ENCODE data around the gene MPZL3.

The MPZL3 gene

GRCh38 chr11:118231461-118231860 is 20.7 kb downstream of the MPZL3 start:
- no peak for DNase-seq

DNA sequence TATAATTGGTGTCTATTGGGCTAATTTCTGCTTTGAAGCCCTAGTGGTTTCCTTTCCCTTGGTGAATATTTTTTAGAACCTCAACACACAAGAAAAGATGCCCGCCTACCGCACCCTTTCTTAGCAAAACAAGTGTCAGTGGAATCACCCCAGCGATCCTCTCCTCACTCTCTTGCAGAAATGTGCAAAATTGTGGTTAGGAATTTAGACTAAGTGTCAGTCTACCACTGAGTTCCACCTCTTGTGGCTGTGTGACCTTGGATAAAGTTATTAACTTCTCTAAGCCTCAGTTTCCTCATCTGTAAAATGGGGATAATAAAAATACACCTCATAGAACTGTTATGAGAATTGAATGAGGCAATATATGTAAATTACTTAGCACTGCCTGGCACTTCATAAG is 22.1 kb downstream of the MPZL3 start:
- DNase-seq, result no peak

- peak; percentile 26 for DNase-seq
These were observed 22.8 kb downstream of the MPZL3 start for GRCh38 chr11:118229274-118229847.

DNA sequence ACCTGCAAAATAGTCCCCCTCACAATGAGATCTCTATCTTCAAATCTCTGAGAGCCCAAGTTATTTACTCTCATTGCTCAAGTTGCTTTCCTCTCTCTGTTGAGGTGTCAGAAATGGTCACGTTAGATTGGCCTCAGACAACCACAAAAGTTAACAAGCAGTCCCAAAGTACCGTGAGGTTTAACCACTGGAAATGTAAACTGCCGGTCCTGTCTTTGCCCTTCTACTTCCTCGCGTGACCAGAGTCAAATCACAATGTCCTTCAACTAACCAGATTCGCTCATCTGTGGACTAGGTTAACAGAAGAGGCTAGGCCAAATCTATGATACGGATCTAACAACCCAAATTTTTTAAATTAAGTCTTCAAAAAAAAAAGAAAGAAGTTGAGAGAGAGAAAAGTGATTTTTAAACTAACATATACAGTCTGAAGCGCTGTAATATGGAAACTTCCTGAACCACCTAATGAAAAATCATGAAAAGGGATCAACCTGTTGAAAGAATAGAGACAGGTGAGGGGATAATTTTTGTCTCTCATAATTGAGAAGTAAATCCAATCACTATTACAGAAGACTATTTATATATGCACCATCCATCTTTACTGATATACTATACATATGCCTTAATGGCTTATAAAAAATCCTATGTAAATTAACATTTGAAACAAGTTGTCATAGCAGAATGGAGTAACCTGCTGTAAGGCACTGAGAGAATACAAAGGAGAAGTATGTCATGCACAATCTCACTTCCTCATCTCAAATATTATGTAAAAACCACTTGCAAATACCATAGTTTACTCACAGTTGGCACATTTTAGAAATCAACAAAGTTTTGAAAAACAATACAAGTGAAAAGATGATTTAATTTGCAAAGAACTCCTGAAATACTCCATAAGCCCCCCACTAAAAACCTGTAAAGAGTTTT is 24.0 kb downstream of the MPZL3 start:
- DNase-seq, result no peak

GRCh38 chr11:118226781-118227180 is 25.4 kb downstream of the MPZL3 start:
- no peak for DNase-seq

DNA sequence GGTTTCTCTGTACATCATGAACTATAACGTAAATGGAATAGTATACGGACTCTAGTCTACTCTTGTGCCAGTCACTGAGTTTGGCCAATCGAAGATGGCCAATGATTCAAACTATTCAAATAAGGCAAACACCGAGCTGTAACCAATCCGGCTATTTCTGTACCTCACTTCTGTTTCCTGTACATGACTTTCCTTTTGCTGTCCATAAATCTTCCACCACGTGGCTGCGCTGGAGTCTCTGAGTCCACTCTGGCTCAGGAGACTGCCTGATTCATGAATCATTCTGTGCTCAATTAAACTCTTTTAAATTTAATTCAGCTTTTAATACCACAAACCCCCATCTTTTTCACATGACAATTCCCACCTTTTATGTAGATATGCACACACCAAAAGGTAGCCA is 25.9 kb downstream of the MPZL3 start:
- DNase-seq, result no peak

DNA sequence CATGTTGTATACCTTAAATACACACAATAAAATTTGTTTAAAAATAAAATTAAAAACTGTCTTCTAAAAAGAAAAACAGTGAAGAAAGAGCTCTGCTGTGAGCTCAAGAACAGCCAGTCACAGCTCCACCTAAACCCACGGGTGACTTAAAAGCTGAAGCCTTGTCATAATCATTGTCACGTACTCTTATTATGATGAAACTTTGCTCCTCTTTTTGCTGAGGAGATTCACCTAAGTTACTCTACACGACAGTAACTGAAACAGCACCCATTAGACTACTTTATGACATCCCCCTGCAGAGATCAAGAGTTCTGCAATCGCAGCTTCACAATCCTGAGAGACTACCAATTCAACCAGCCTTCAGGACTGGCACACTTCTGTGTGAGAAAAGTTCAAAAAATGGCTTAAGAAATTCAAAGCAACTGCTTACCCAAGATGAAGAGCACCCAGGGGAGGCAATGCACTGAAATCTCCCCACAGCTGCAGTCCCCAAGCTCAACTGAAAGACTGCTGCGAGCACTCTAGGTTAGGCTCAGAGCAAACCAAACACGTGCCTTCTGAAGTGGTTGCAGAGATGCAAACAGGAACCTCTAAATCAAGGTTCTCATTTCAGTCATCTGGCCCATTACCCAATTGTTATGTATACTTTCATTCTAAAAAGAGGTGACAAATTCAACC is 27.5 kb downstream of the MPZL3 start, which contains the start of gene JAML:
JAML (minus strand) TSS at position 501 of the 678 bp plus-strand sequence. CDS start 10,145 bp downstream, outside the sequence.
- no peak for DNase-seq

DNA sequence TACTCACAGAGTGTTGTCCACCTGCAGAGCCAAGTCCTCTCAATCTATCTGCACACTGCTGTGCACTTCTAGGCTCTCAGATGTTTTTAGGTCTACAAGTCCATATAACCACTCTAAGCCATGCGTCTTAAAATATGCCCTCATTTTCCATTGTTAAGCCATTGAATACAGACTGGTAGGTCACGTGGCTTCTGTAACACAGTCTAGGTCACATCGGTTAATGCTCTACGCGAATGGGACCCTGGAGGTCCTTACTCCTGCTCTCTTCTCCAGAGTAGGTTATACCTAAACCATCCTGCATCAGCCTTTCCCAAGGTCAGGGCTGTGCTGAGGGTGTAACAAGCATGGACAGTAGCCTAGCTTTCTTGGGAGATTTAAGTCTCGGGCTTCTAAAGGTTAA is 28.2 kb downstream of the MPZL3 start:
- no peak for DNase-seq

DNA sequence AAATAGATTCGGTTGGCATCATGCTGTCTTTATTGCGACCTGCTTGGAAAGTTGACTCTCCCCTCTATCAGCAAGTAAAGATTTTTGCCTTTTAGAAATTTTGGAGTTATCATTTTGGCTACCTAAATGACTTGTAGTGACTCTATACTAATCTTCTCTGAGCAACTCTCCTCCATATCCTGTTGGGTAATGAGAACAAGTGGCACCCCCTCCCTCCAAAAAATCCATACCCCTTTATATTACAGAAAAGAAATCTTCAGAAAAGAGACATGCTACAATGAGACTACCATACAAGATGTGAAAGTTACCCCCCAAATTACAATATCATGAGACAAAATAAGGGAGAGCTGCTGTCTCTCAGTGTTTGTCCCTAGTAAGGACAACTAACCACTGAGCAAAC is 28.6 kb downstream of the MPZL3 start:
- no peak for DNase-seq

- no peak for DNase-seq
These were observed 29.7 kb downstream of the MPZL3 start for GRCh38 chr11:118222437-118222836.

DNA sequence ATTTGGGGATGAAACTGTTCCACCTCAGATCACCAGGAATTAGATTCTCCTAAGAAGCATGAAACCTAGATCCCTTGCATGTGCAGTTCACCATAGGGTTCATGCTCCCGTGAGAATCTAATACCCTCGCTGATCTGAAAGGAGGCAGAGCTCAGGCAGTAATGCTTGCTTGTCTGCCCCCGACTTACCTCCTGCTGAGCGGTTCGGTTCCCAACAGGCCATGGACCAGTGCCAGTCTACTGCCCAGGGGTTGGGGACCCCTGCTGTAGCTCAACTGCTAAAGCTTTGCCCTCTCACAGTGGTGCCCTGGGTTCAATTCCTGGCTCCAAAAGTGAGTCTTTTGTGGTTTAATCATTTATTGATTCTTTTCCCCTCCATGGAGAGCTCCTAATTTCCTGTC is 30.7 kb downstream of the MPZL3 start:
- no peak for DNase-seq

DNA sequence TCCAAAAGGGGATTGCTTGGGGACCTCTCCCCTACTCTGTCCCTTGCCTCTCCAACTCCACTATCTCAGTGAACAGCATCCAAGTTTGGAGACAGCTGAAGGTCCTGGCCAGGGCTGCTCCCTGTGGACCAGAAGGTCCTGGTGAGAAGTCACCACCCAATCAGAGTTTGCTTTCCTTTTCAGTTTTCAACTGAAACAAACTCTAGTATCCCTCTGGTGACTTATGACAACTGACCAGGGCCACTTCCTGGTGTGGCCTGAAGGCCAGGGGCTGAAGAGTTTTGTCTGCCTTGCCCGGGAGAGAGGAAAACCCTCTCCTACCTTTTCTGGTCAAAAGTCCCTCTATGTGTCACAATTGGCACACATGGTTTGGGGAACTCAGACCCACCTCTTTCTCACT is 32.4 kb downstream of the MPZL3 start:
- DNase-seq, result no peak

- DNase-seq, result no peak
These were observed 32.9 kb downstream of the MPZL3 start for GRCh38 chr11:118219244-118219643.

DNA sequence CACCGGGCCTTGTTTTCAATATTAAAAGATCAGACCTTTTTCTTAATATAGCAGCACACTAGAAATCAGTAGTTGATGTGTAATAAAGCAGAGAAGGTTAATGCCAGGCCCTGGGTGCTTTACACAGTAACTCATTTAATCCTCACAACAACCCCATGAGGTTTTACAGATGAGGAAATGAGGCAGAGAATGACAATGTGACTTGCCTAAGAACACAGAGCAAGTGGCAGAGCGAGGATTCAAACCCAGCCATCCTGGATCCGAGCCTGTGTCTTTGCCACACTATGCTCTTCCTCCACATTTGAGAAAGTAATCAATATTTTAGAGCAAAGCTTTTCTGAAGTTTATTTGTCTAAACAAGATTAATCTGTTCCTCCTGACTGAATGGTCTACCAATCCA is 34.6 kb downstream of the MPZL3 start:
- DNase-seq, result no peak

GRCh38 chr11:118216621-118217481 is 35.3 kb downstream of the MPZL3 start:
- peak; percentile 1 for DNase-seq

GRCh38 chr11:118215765-118216164 is 36.4 kb downstream of the MPZL3 start:
- DNase-seq, result no peak

DNA sequence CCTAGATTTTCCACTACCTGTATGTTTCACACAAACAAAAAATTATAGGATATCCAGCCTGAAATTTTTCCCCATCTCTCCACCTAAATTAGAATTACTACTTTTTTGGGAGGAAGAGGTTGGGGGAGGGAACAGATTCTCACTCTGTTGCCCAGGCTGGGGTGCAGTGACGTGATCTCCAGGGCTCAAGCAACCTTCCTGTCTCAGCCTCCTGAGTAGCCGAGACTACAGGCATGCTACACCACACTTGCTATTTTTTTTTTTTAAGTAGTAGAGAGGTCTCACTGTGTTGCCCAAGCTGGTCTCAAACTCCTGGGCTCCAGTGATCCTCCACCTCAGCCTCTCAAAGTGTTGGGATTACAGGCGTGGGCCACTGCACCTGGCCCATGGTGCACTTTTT is 36.9 kb downstream of the MPZL3 start:
- DNase-seq, result no peak

DNA sequence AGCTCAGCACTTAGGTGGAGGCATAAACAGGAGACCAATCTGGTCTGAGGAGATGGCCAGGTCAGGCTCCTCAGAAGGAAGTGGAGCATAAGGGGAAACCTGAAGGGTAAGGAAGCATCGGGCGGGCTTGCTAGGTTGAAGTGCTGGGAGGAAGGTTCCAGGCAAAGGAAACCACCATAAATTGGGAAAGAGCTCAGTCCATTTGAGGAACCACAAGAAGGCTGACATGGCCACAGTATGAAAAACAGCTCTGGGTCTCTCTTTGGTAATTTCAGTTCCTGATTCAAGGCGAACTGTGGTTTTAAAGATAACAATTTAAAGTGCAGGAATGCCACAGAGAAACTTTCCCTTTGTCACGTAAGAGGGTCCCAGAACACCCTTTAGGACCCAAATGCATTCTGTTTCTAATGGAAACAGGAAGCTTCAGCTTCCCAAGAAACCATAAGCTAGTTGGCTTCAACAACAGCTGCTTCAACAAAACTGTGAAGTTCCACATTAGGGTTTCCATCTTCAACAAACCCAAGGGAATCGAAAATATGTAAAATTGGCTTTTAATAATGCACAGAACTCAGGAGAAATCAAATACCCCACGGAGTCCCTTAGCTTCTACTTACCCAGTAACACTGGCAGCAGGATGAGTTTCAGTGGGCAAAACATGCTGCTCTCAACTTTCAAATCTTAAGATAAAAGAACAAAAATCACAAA is 37.8 kb downstream of the MPZL3 start:
- DNase-seq, result no peak

GRCh38 chr11:118213781-118214180 is 38.4 kb downstream of the MPZL3 start:
- no peak for DNase-seq

- no peak for DNase-seq
These were observed 39.0 kb downstream of the MPZL3 start for GRCh38 chr11:118213201-118213600.

- DNase-seq, result no peak
These were observed 39.4 kb downstream of the MPZL3 start for GRCh38 chr11:118212781-118213191.

Measured in fibroblast of skin of scalp (primary cell).